GM18508 (cell line): ENCODE results near the gene VCPKMT.

Experiments used
- ATAC-seq: cut with Tn5 transposase; IDR thresholded peaks from one replicate; pipeline ENCODE4 v1.9.1; 2021; ENCODE audit warnings: moderate number of reproducible peaks; ENCODE audit not compliant: insufficient read depth, unreplicated experiment

VCPKMT gene

GRCh38 chr14:50116181-50116956 lies at the start of gene VCPKMT:
VCPKMT (minus strand) TSS chr14:50116572; CDS start chr14:50116552, 20 bp downstream.
- ATAC-seq: peak; percentile 54

- no peak for ATAC-seq
These were observed 39.7 kb upstream of the VCPKMT start for GRCh38 chr14:50156111-50156510.

GRCh38 chr14:50148799-50149198 lies 32.4 kb upstream of the VCPKMT start:
- no peak for ATAC-seq

- no peak for ATAC-seq
These were observed 22.8 kb upstream of the VCPKMT start for GRCh38 chr14:50139192-50139591.

GRCh38 chr14:50127802-50128201 lies 11.4 kb upstream of the VCPKMT start:
- no peak for ATAC-seq

- no peak for ATAC-seq
These were observed 6.7 kb upstream of the VCPKMT start for GRCh38 chr14:50123062-50123461.

GRCh38 chr14:50122291-50122690 lies 5.9 kb upstream of the VCPKMT start:
- ATAC-seq: no peak

- ATAC-seq: no peak
These were observed 5.1 kb upstream of the VCPKMT start for GRCh38 chr14:50121486-50121885.

GRCh38 chr14:50117456-50117855 lies 1.1 kb upstream of the VCPKMT start:
- no peak for ATAC-seq

GRCh38 chr14:50116966-50117365 lies 594 bp upstream of the VCPKMT start:
- ATAC-seq: no peak

- no peak for ATAC-seq
These were observed 2.9 kb downstream of the VCPKMT start for GRCh38 chr14:50113381-50114035.

GRCh38 chr14:50110323-50111037 lies 5.9 kb downstream of the VCPKMT start:
- ATAC-seq: no peak

GRCh38 chr14:50109342-50109741 lies 7.0 kb downstream of the VCPKMT start:
- ATAC-seq: no peak

GRCh38 chr14:50107850-50108249 lies 8.5 kb downstream of the VCPKMT start:
- no peak for ATAC-seq

GRCh38 chr14:50106178-50106577 lies 10.2 kb downstream of the VCPKMT start:
- no peak for ATAC-seq

- ATAC-seq: no peak
These were observed 12.8 kb downstream of the VCPKMT start for GRCh38 chr14:50103558-50103957.

- no peak for ATAC-seq
These were observed 15.0 kb downstream of the VCPKMT start for GRCh38 chr14:50101417-50101816.

- ATAC-seq: no peak
These were observed 15.6 kb downstream of the VCPKMT start for GRCh38 chr14:50100805-50101204.

- no peak for ATAC-seq
These were observed 17.0 kb downstream of the VCPKMT start for GRCh38 chr14:50099335-50099734.

- no peak for ATAC-seq
These were observed 20.5 kb downstream of the VCPKMT start for GRCh38 chr14:50095895-50096294.

GRCh38 chr14:50094056-50094755 lies 22.2 kb downstream of the VCPKMT start:
- ATAC-seq: no peak
